ENCODE measurements around the gene LAT. TPM values are rescaled to one million over a fixed set of nuclear protein-coding genes. Genes with fewer than 3 reads are reported as not detected.

LAT gene
- total and polyA plus RNA-seq, 2 of the 13 experiments (the other 11 are each of a cell fraction or from before 2014, with no cell fraction given): 2.0 to 3.0 TPM

DNA sequence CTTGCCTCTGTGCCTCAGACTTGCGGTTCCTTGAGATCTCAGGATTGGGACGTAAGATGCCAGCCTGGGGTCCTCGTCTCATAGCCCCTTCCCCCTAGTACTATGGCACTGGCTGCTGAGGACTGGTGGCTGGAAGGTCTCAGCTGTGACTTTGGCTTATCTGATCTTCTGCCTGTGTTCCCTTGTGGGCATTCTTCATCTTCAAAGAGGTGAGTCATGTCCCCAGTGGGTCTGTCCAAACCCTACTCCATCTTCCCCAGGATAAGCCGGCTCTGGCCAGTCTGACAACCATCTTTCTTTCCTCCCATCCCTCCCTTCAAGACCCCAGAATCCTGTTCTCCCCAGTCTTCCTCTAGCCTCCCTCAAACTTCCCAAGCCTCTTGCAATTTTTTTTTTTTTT is 49.5 kb upstream of the LAT start:
- Histone ChIP-seq H3K4me3 (replicated peaks in 1 of 3; ENCODE audit: insufficient read depth in 1 of 3, low read depth in 2 of 3, low read length in 3 of 3) (peak overlapping the region in 2 of 3 experiments; percentile 40 to 69; a peak in 4 of 6 replicates), H3K36me3 (replicated peaks in 1 of 2; ENCODE audit: control insufficient read depth in 1 of 2, insufficient read depth in 2 of 2, low read length in 2 of 2) (no peaks in the 10 kb centered on the region), H3K9ac (ENCODE audit: insufficient read depth, low read depth, low read length) (no peak overlapping the region; the same call in 1 of the 2 replicates), H2AFZ (ENCODE audit: low read length) (no peak overlapping the region), H3K4me1 (ENCODE audit: insufficient read depth, low read length) (peaks cover 71% of the 10 kb centered on the region), H3K27ac (ENCODE audit: extremely low read length, insufficient read depth, low read length) (no peak overlapping the region), H3K79me2 (ENCODE audit: insufficient read depth, low read length) (no peaks in the 10 kb centered on the region), H3K9me3 (ENCODE audit: low read length) (no peaks in the 10 kb centered on the region), H3K27me3 (ENCODE audit: control insufficient read depth in 1 of 2, insufficient read depth in 2 of 2, low read length in 2 of 2) (no peaks in the 10 kb centered on the region), H3K4me2 (ENCODE audit: low read depth, low read length) (peak overlapping the region; percentile 73), H4K20me1 (ENCODE audit: insufficient read depth, low read length) (no peaks in the 10 kb centered on the region)
- 93% methylated on average over 4 of the region's 4 CpGs for WGBS (ENCODE audit: low lambda C conversion rate)
- no TSS peak for BruUV-seq (replicated peaks)
- FAIRE-seq (no peak), ATAC-seq (no peak), DNase-seq (ENCODE audit: low spot score) (no peak)
- CTCF ChIA-PET (ENCODE audit: low intra/inter-chr PET ratio, low total read pairs): no interaction called here
- POLR2A ChIA-PET: interaction anchor here (1.5 to 4.9 kb wide), 3 partner anchors 11 to 93 kb away, joined by 6 to 60 read pairs (median 13); partner anchors contain the start of genes RABEP2 and TUFM
- TF ChIP-seq ZNF318 (CRISPR knock-in tag; IDR thresholded peaks at IDR 0.05) (0 out of 2 replicates have a peak, but pooled peaks have one; percentile 62), ZNF546 (CRISPR knock-in tag; conservative IDR thresholded peaks at IDR 0.05) (0 out of 2 replicates have a peak, but pooled peaks have one; percentile 10), ZNF468 (CRISPR knock-in tag; IDR thresholded peaks at IDR 0.05) (no peak), DPF2 (CRISPR knock-in tag; IDR thresholded peaks at IDR 0.05; ENCODE audit: borderline replicate concordance, low read depth) (0 out of 2 replicates have a peak, but pooled peaks have one; percentile 36)
- TF ChIP-seq, protein P1, sequence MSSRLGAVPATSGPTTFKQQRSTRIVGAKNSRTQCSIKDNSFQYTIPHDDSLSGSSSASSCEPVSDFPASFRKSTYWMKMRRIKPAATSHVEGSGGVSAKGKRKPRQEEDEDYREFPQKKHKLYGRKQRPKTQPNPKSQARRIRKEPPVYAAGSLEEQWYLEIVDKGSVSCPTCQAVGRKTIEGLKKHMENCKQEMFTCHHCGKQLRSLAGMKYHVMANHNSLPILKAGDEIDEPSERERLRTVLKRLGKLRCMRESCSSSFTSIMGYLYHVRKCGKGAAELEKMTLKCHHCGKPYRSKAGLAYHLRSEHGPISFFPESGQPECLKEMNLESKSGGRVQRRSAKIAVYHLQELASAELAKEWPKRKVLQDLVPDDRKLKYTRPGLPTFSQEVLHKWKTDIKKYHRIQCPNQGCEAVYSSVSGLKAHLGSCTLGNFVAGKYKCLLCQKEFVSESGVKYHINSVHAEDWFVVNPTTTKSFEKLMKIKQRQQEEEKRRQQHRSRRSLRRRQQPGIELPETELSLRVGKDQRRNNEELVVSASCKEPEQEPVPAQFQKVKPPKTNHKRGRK (CRISPR knock-in tag; IDR thresholded peaks at IDR 0.05): no peak
- in situ Hi-C loops (cut with HindIII; ENCODE audit: extremely low pct_ligation_motif_present, low pct_unique_long_range_greater_than_20kb) (loop anchor here (5.0 kb wide), 1 partner anchor 68 kb away; no protein-coding TSS in a partner anchor), intact Hi-C loops (cut with micrococcal nuclease; ENCODE audit: unreplicated experiment) (loop anchor here (5.0 kb wide), 1 partner anchor 113 kb away; the partner anchor contains the start of gene ATXN2L)

Data from HepG2 (cell line).